Kidney tubule cell (primary cell): ENCODE results near the gene RAB4B.
"Not testable (repeated sequence)": the region's sequence is repeated elsewhere in the genome, so short reads cannot be mapped to it uniquely, and the experiment has no call there.

Experiments used
- DNase-seq: peaks from one replicate; pipeline ENCODE4 v3.0.0-alpha.2; 2018; ENCODE audit warnings: low spot score

RAB4B gene, protein sequence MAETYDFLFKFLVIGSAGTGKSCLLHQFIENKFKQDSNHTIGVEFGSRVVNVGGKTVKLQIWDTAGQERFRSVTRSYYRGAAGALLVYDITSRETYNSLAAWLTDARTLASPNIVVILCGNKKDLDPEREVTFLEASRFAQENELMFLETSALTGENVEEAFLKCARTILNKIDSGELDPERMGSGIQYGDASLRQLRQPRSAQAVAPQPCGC

GRCh38 chr19:40777937-40778705, at the start of gene RAB4B:
RAB4B (plus strand) TSS chr19:40778247; CDS start chr19:40778376, 129 bp downstream.
- peak; percentile 99 for DNase-seq

DNA sequence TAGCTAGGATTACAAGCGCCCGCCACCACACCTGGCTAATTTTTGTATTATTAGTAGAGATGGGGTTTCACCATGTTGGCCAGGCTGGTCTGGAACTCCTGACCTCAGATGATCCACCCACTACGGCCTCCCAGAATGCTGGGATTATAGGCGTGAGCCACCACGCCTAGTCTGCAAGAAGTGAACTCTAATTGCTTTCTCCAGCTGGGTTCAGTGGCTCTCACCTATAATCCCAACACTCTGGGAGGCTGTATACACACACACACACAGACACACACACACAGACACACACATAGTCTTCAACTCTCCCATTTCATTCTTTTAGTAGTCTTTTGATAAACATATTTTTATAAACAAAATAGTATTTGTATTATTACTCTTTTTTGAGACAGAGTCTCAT, 48.0 kb upstream of the RAB4B start:
- not testable (repeated sequence) for DNase-seq

GRCh38 chr19:40732304-40732703, 45.7 kb upstream of the RAB4B start:
- not testable (repeated sequence) for DNase-seq

DNA sequence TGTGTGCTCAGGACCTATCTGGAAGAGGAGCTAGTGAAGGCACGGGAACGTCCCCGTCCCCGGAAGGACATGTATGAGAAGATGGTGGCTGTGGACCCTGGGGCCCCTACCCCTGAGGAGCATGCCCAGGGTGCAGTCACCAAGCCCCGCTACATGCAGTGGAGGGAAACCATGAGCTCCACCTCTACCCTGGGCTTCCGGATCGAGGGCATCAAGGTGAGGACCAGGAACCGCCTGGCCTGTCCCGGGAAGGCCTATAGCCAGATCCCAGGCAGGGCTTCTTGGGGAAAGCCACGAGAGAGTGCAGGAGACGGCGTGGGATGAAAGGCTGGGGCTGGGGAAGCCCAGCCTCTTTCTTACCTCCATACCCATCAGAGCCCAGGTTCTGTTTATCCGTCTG, 44.9 kb upstream of the RAB4B start:
- no peak for DNase-seq

GRCh38 chr19:40735013-40735771, 42.9 kb upstream of the RAB4B start:
- no peak for DNase-seq

- DNase-seq: no peak
Measured at GRCh38 chr19:40736661-40737060, 41.4 kb upstream of the RAB4B start.

- DNase-seq: no peak
Measured at GRCh38 chr19:40737102-40737644, 40.9 kb upstream of the RAB4B start.

GRCh38 chr19:40739030-40739839, 38.8 kb upstream of the RAB4B start:
- DNase-seq: no peak

- DNase-seq: no peak
Measured at GRCh38 chr19:40739871-40740703, 38.0 kb upstream of the RAB4B start.

DNA sequence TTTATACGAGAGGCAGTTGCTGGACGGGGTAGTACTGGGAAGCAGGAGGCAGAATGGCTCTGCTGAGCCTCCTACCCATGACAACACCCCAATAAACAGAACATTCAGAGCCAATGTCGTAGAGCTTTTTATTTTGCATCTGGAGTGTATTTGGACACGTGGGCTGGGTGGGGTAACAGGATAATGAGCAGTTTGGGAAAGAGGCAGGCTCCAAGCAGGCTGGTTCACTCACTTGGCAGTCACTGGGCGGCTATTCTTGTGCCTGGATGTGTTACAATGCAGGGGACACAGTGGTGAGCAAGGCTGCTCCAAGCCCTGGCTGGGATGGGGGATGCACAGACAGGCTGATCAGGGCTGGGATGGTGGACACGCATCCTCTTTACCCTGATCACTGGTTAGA, 37.3 kb upstream of the RAB4B start:
- no peak for DNase-seq

DNA sequence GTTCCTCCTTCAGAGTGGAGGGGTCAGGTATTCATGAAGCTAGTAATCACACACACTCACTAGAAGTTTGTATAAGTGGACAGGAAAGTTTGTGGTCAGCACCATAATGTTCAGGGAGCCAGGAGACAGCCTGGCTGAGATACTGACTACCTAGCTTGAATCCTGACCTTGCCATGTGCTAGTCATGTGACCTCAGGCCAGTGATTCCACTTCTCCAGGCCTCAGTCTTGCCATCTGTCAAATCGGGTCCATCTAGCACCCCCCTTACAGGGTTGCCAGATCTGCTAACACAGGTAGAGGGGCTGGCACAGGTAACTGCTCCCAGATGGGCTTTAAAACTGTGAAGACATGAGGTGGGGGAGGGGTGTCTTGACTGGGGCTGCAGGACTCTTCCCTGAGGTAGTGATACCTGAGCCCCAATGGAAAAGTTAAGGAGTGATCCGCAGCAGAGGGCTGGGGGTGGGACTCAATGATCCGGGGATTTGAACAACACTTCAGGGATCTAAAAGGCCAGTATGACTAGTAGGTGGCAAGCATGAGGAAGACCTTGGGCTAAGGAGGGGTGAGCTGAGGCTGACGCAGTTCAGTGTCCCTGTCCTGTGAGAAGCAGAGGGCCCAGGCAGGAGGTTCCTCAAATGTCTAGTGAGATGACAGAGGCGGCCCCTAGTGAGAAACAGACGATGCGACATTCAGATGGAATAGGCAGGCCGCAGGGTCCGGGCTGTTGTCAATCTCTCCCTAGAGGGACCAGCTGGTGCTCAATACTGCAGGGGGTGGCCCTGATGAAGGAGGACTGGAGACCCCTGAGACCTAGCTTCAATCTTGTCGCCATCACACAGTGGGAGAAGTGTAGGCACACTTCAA, 36.3 kb upstream of the RAB4B start:
- no peak for DNase-seq

GRCh38 chr19:40742477-40742876, 35.6 kb upstream of the RAB4B start:
- DNase-seq: no peak

DNA sequence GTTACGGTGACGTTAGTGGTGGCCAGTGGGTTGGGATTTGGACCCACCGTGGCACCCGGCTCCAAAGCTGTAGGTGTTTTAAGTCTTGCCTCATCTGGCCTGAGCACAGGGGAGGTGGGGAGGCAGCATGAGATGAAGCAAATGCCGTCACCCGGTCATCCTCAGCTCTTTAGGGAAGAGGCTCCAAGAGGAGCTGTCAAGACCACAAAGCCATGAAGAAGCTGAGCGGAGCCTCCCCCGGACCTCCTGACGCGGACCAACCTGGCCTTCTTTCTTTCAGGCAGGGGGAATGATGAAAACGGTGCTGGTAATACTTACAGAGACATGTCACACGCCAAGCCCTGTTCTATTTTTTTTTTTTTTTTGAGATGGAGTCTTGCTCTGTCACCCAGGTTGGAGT, 35.2 kb upstream of the RAB4B start:
- DNase-seq: no peak

- no peak for DNase-seq
Measured at GRCh38 chr19:40743926-40744325, 34.1 kb upstream of the RAB4B start.

DNA sequence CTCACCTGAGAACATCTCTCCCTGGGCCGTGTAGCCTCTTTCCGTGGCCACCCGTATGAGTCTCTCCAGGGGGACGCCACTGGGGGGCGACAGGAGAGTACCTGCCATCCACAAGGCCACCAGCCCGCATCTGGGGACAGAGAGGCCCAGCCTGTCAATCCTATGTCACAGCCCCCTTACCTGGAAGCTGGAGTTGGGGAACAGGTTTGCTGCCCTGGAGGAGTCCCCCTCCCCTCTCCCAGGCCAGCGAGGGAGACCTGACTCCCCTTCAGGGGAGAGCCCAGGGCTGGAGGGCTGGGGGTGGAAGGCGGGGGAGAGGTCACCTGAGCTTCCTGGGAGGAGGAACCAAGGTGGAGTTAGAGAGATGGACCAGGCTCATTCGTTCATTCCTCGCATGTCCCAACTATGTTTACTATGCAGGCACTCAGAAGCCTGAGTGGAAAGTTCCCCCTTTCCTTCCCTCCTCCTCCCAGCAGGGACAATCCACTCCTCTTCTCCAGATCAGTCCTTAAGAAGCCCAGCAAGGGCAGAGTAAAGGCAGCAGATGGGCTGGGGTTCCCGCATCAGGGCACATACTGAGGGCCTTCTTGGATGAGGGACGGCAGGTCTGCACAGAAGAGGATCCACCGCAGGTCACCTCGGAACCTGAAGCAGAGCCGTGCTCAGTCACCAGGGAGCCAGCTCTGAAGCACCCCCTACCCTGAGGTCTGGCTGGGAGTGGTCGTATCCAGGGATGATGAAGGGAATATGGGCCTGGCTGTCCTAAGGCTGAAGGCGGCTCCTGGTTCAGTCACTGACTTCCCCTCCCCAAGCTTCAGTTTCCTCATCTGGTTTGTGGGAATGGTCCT, 33.3 kb upstream of the RAB4B start:
- DNase-seq: no peak

GRCh38 chr19:40745402-40745780, 32.7 kb upstream of the RAB4B start:
- DNase-seq: peak; percentile 72

- no peak for DNase-seq
Measured at GRCh38 chr19:40747536-40747935, 30.5 kb upstream of the RAB4B start.

DNA sequence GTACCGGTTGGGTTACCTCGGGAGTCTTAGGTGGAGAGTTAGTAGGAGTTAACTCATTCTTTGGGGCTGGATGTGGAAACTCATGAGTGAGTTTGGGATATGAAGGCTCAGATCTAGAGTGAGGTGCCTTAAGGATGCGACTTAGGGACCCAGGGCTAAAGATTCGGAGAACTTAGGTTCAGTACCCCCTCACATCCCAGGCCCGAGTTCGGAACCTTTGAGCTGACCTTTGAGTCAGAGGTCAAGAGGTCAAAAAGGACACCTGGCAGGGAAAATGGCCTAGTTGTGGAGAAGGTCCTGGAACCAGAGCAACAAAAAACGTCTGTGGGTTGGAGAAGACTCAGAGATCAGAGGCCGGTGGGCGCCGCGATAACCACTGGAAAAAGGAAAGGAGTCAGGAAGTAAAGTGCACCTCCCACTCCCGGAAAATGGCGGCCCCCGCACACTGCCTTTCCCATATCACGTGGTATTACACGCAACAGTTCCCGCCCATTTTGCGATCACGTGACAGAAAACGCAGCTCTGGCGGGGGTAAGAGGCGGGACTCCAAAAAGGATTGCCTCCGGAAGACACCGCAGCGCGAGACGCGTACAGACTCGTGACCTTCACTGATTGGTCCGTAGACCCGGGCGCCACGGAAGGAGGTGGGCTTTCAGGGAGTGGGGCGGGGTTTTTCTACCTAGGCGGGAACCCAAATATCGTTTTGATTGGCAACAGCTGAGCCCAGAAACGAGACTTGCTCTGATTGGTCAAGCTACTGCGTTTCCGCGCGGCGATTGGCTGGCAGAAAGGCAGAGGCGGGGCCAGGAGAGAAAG, 27.8 kb upstream of the RAB4B start, which contains the start of gene ACTMAP:
Gene ACTMAP (minus strand): TSS at position 420 of the 816 bp plus-strand sequence. CDS start 674 bp downstream, outside the sequence.
- DNase-seq: peak; percentile 100
